GM12878 (cell line): ENCODE measurements around the gene UBE3B. TPM values are rescaled to one million over a fixed set of nuclear protein-coding genes. Genes with fewer than 3 reads are reported as not detected.

Experiments
- ATAC-seq: fragments of 200-7000 bp; cut with Tn5 transposase; 3 replicates; pipeline ENCODE4 v1.9.1; 2020; ENCODE audit warnings: mild to moderate bottlenecking, moderate library complexity
- BruUV-seq: library from RNA; stranded (reverse); fragments of 400-500 nt; replicated peaks from 2 replicates; lab custom pipeline; 2021; lab: Mats Ljungman, UMichigan
- CTCF ChIA-PET: fragments of 300-600 bp; sonication (Branson Sonifier 250); formaldehyde crosslinking; extraction: SDS; loops from one replicate; lab custom pipeline; 2021; ENCODE audit warnings: inconsistent platforms; lab: Yijun Ruan, JAX
- POLR2A ChIA-PET: fragments of 350-600 bp; formaldehyde crosslinking; extraction: SDS; loops from one replicate; lab custom pipeline; 2021; ENCODE audit warnings: inconsistent platforms; lab: Charles Lee
- RAD21 ChIA-PET: fragments of 300-600 bp; sonication (Branson Sonifier 250); formaldehyde crosslinking; loops from one replicate; lab custom pipeline; 2023; ENCODE audit warnings: antibody characterized with exemption; ENCODE audit not compliant: unreplicated experiment; lab: Charles Lee
- SMC1A ChIA-PET: fragments of 300-600 bp; sonication (Branson Sonifier 250); formaldehyde crosslinking; loops from one replicate; lab custom pipeline; 2023; ENCODE audit not compliant: unreplicated experiment, uncharacterized antibody; lab: Charles Lee
- DNase-seq: peaks from one replicate; pipeline ENCODE4 v3.0.0-alpha.2; 2011; ENCODE audit warnings: low read depth, low spot score
- FAIRE-seq: peaks from 3 replicates; lab custom pipeline; 2011; peaks lifted over from hg19 to GRCh38; lab: Jason Lieb, UNC
- H2AFZ ChIP-seq: 2 replicates; pipeline ENCODE4 v1.6.0; 2011; ENCODE audit warnings: low read depth, low read length, control low read depth; ENCODE audit not compliant: control insufficient read depth
- H3K27ac ChIP-seq: 2 replicates; pipeline ENCODE4 v1.5.1; 2011; ENCODE audit warnings: control low read depth; ENCODE audit not compliant: control insufficient read depth, insufficient read depth
- H3K27me3 ChIP-seq, 2 experiments: replicated peaks in 1 of 2; 2 replicates each; pipeline versions ENCODE4 v1.6.0 to v1.6.1; 2011; ENCODE audit warnings: low read length in 1 of 2; ENCODE audit not compliant: control insufficient read depth in 2 of 2, insufficient read depth in 2 of 2
- H3K36me3 ChIP-seq, 2 experiments: 2 replicates each; pipeline ENCODE4 v1.5.1; 2011; ENCODE audit warnings: low read length in 1 of 2; ENCODE audit not compliant: control insufficient read depth in 2 of 2, insufficient read depth in 2 of 2
- H3K4me1 ChIP-seq: 2 replicates; pipeline ENCODE4 v1.6.1; 2011; ENCODE audit warnings: mild to moderate bottlenecking, low read length, moderate library complexity, mixed read lengths; ENCODE audit not compliant: control insufficient read depth, insufficient read depth
- H3K4me2 ChIP-seq: 2 replicates; pipeline ENCODE4 v1.6.0; 2011; ENCODE audit warnings: control low read depth; ENCODE audit not compliant: control insufficient read depth, insufficient read depth
- H3K4me3 ChIP-seq: fragments of 200-600 bp; sonication (generic); 2 replicates; pipeline ENCODE4 v1.5.1; 2016
- H3K79me2 ChIP-seq: 2 replicates; pipeline ENCODE4 v1.6.0; 2011; ENCODE audit warnings: low read length; ENCODE audit not compliant: control insufficient read depth, insufficient read depth
- H3K9ac ChIP-seq: 2 replicates; pipeline ENCODE4 v1.8.0; 2011; ENCODE audit warnings: low read length, control low read depth, mixed read lengths; ENCODE audit not compliant: control insufficient read depth, insufficient read depth
- H3K9me3 ChIP-seq: replicated peaks from 3 replicates; pipeline ENCODE4 v1.5.1; 2011; ENCODE audit warnings: mild to moderate bottlenecking, low read length; ENCODE audit not compliant: control insufficient read depth, insufficient read depth
- H4K20me1 ChIP-seq: 2 replicates; pipeline ENCODE4 v1.6.0; 2011; ENCODE audit not compliant: control insufficient read depth, insufficient read depth
- BACH1 ChIP-seq: fragments of 450-650 bp; IDR thresholded peaks from 2 replicates; pipeline ENCODE4 v1.6.1; 2017; ENCODE audit warnings: mild to moderate bottlenecking, borderline replicate concordance
- CHD1 ChIP-seq: IDR thresholded peaks from 2 replicates; pipeline ENCODE4 v1.6.1; 2012; ENCODE audit warnings: low read depth, low read length, improper control_type of control experiment
- EED ChIP-seq: sonication (generic); IDR thresholded peaks from 2 replicates; pipeline ENCODE4 v1.6.1; 2016; ENCODE audit warnings: antibody characterized with exemption, low read depth
- HSF1 ChIP-seq: fragments of 150-350 bp; IDR thresholded peaks from 2 replicates; pipeline ENCODE4 v1.6.1; 2014; ENCODE audit warnings: mild to moderate bottlenecking, low read depth, low read length
- KAT2A ChIP-seq: conservative IDR thresholded peaks from 2 replicates; pipeline ENCODE4 v1.6.1; 2011; ENCODE audit warnings: low read depth, low read length; ENCODE audit not compliant: control insufficient read depth
- KDM1A ChIP-seq: fragments of 200-600 bp; sonication (generic); IDR thresholded peaks from 2 replicates; pipeline ENCODE4 v1.6.1; 2016; ENCODE audit warnings: borderline replicate concordance
- NFYA ChIP-seq: IDR thresholded peaks from 2 replicates; pipeline ENCODE4 v1.6.1; 2011; ENCODE audit warnings: low read depth, mild to moderate bottlenecking, low read length, improper control_type of control experiment, borderline replicate concordance
- NFYB ChIP-seq: IDR thresholded peaks from 2 replicates; pipeline ENCODE4 v1.6.1; 2011; ENCODE audit warnings: low read depth, mild to moderate bottlenecking, low read length, improper control_type of control experiment, moderate library complexity; ENCODE audit not compliant: insufficient read depth
- PML ChIP-seq: IDR thresholded peaks from 2 replicates; pipeline ENCODE4 v1.6.1; 2012; ENCODE audit warnings: low read length, inconsistent platforms
- SREBF2 ChIP-seq: IDR thresholded peaks from 2 replicates; pipeline ENCODE4 v1.6.1; 2012; ENCODE audit warnings: mild to moderate bottlenecking, low read length
- STAT3 ChIP-seq: IDR thresholded peaks from 2 replicates; pipeline ENCODE4 v1.6.1; 2011; ENCODE audit warnings: low read depth, low read length, improper control_type of control experiment
- TCF12 ChIP-seq: IDR thresholded peaks from 2 replicates; pipeline ENCODE4 v1.6.1; 2011; ENCODE audit warnings: low read depth, mild to moderate bottlenecking, low read length
- ZNF687 ChIP-seq: fragments of 450-650 bp; IDR thresholded peaks from 2 replicates; pipeline ENCODE4 v1.6.1; 2017; ENCODE audit warnings: mild to moderate bottlenecking, moderate library complexity
- WGBS: methylation state at CpG from one replicate; pipeline ENCODE4 v1.1.6; 2016; ENCODE audit warnings: low lambda C conversion rate; ENCODE audit not compliant: insufficient replicate concordance, insufficient coverage; ENCODE audit errors: missing lambda C conversion rate; 5-methylcytosine and 5-hydroxymethylcytosine counted together
- in situ Hi-C: fragments of 300-500 bp; cut with MboI; formaldehyde crosslinking; loops from 9 replicates; pipeline ENCODE4 v1.14.3; 2018; ENCODE audit warnings: mixed read lengths
- intact Hi-C: fragments of 100-400 bp; cut with micrococcal nuclease; formaldehyde crosslinking; loops from one replicate; pipeline ENCODE4 v1.14.2; 2022; ENCODE audit not compliant: unreplicated experiment
- polyA plus RNA-seq, 11 experiments: library from polyadenylated mRNA; depleted of rRNA in 4 of 11; unstranded in 6 of 11; stranded (reverse) in 5 of 11; fragments of >200 nt; fragmentation: Nextera tagmentation in 4 of 11; fragmentation: Illumina TruSeq in 1 of 11; extraction: Ambion mirVana in 4 of 11; extraction: Trizol in 1 of 11; gene quantifications; 1 replicate in 1 of 11; 2 replicates in 10 of 11; pipeline versions ENCODE4 v1.2.1 to v1.2.3, GENCODE V29; 2011 to 2016; ENCODE audit warnings: inconsistent platforms in 2 of 11, missing spikeins in 2 of 11, low read depth in 1 of 11
- total RNA-seq, 4 experiments: library from RNA; depleted of rRNA in 3 of 4; stranded (reverse); fragments of >200 nt in 3 of 4; fragmentation: Illumina TruSeq in 1 of 4; extraction: Trizol in 1 of 4; gene quantifications; 2 replicates each; pipeline versions ENCODE4 v1.2.1 to v1.2.3, GENCODE V29; 2013 to 2021

The UBE3B gene
- total and polyA plus RNA-seq, 10 of the 15 experiments (the other 5 are each of a cell fraction or from before 2014, with no cell fraction given), result 7.4 to 25.3 (median 17.1) TPM

DNA sequence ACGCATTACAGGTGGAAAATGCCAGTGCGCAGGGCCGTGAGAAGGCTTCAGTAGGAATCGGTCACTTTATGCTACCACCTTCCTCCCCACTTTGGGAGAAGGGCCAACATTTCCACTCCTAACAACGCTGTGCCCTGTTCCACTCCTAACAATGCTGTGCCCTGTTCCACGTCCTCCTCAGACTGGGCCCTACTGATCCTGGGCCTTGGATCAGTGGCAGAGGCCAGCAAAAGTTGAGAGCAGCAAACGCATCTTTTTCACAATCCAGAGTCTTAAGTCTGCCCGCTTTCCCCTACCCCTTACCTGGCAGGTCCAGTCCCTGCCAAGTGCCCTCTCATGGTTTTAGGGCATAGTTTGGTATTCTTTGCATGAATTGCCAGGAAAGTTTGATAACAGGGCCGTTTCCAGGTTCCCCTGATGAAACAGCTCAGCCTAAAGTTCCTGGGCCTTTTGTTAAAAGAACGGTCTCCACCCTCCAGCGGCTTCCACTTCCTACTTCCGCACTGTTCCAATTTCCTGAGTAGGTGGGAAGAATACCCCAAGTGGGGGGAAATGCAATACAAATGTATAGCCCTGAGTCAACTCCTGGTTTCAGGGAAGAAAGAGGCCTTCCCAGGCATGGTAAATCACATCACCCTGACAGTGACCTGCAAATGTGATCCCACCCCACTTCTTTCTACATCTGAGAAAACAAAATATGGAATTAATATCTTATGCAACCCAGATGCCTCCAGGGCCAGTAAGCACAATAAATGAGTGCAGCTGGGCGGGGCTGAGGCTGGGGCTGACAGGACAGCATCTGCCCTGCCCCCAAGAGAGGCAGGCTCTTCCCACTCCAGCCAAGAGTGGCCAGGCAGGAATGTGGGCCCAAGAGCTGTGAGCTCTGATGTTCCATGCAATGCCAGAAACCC lies 15.3 kb upstream of the UBE3B start:
- DNase-seq, result no peak
- ChIA-PET RAD21 (no interaction called here), SMC1A (no interaction called here), POLR2A (no interaction called here), CTCF (interaction anchor here (1.5 kb wide), 1 partner anchor 68 kb away, joined by 3 read pairs; no protein-coding TSS in a partner anchor)
- no peaks in the 10 kb centered on the region for H4K20me1 ChIP-seq
- TF ChIP-seq NFYA (no peak), PML (no peak), SREBF2 (no peak), ZNF687 (no peak), KAT2A (no peak), CHD1 (no peak), BACH1 (no peak), KDM1A (no peak), NFYB (no peak), HSF1 (no peak), TCF12 (no peak), EED (no peak), STAT3 (no peak)
- peaks cover 3% of the 10 kb centered on the region; the same call in 1 of the 2 replicates for H3K4me1 ChIP-seq
- H3K9ac ChIP-seq, result no peak overlapping the region
- no peaks in the 10 kb centered on the region for H3K9me3 ChIP-seq
- H3K79me2 ChIP-seq, result no peaks in the 10 kb centered on the region; the same call in none of the 2 replicates
- intact Hi-C loops (no loop called here), in situ Hi-C loops (no loop called here)
- 88% methylated on average over 13 of the region's 13 CpGs for WGBS
- ATAC-seq, result no peak
- no peak overlapping the region for H3K4me3 ChIP-seq
- H3K36me3 ChIP-seq, result peaks cover 8 to 9% of the 10 kb centered on the region in 2 experiments
- H3K27me3 ChIP-seq, result no peaks in the 10 kb centered on the region
- no peak overlapping the region for H3K4me2 ChIP-seq
- no TSS peak for BruUV-seq
- no peak for FAIRE-seq
- no peak overlapping the region for H3K27ac ChIP-seq
- no peak overlapping the region for H2AFZ ChIP-seq
